ENCODE measurements around the gene TNN. TPM values are rescaled to one million over a fixed set of nuclear protein-coding genes. Genes with fewer than 3 reads are reported as not detected.
"Not testable (repeated sequence)": the region's sequence is repeated elsewhere in the genome, so short reads cannot be mapped to it uniquely, and the experiment has no call there.

Gene TNN
- total RNA-seq, 3 donors from 2014 or later, result 0.06 TPM; not detected in 2

GRCh38 chr1:175090780-175091179 lies 23.1 kb downstream of the TNN start:
- no peaks in the 10 kb centered on the region for H3K9me3 ChIP-seq
- ATAC-seq (peak; percentile 11), DNase-seq (peak in 1 of 3 donors; percentile 2)
- TF ChIP-seq CTCF (IDR thresholded peaks at IDR 0.05), result no peak
- H3K4me1 ChIP-seq (ENCODE audit: low read depth), result no peaks in the 10 kb centered on the region
- intact Hi-C loops (cut with DNase I, micrococcal nuclease), result no loop called here
- H3K36me3 ChIP-seq (ENCODE audit: low read depth), result no peaks in the 10 kb centered on the region
- H3K4me3 ChIP-seq, result no peak overlapping the region

- ATAC-seq, result no peak
- DNase-seq, result no peak
- no peak overlapping the region for H3K4me3 ChIP-seq
- TF ChIP-seq CTCF (IDR thresholded peaks at IDR 0.05), result no peak
- H3K36me3 ChIP-seq (ENCODE audit: low read depth), result no peaks in the 10 kb centered on the region
- intact Hi-C loops (cut with DNase I, micrococcal nuclease), result no loop called here
- H3K9me3 ChIP-seq, result no peaks in the 10 kb centered on the region
- no peaks in the 10 kb centered on the region for H3K4me1 ChIP-seq (ENCODE audit: low read depth)
These were observed 27.0 kb downstream of the TNN start for GRCh38 chr1:175094626-175095025.

GRCh38 chr1:175095069-175095468 lies 27.4 kb downstream of the TNN start:
- no peak for ATAC-seq
- no peaks in the 10 kb centered on the region for H3K4me1 ChIP-seq (ENCODE audit: low read depth)
- no peak overlapping the region for H3K4me3 ChIP-seq
- no peaks in the 10 kb centered on the region for H3K9me3 ChIP-seq
- DNase-seq, result no peak
- no peaks in the 10 kb centered on the region for H3K36me3 ChIP-seq (ENCODE audit: low read depth)
- intact Hi-C loops (cut with DNase I, micrococcal nuclease), result no loop called here
- no peak for TF ChIP-seq CTCF (IDR thresholded peaks at IDR 0.05)

- TF ChIP-seq CTCF (IDR thresholded peaks at IDR 0.05), result no peak
- Histone ChIP-seq H3K4me3 (no peak overlapping the region), H3K9me3 (no peaks in the 10 kb centered on the region), H3K36me3 (ENCODE audit: low read depth) (no peaks in the 10 kb centered on the region), H3K4me1 (ENCODE audit: low read depth) (no peaks in the 10 kb centered on the region)
- ATAC-seq, result peak; percentile 33
- no peak for DNase-seq
- intact Hi-C loops (cut with DNase I, micrococcal nuclease), result no loop called here
These were observed 28.5 kb downstream of the TNN start for GRCh38 chr1:175095978-175096607.

GRCh38 chr1:175097361-175097760 lies 29.7 kb downstream of the TNN start:
- Histone ChIP-seq H3K36me3 (ENCODE audit: low read depth) (no peaks in the 10 kb centered on the region), H3K9me3 (no peaks in the 10 kb centered on the region), H3K4me3 (no peak overlapping the region), H3K4me1 (ENCODE audit: low read depth) (no peaks in the 10 kb centered on the region)
- ATAC-seq (no peak), DNase-seq (no peak)
- no peak for TF ChIP-seq CTCF (IDR thresholded peaks at IDR 0.05)
- intact Hi-C loops (cut with DNase I, micrococcal nuclease), result no loop called here

- intact Hi-C loops (cut with DNase I, micrococcal nuclease), result no loop called here
- Histone ChIP-seq H3K36me3 (ENCODE audit: low read depth) (no peaks in the 10 kb centered on the region), H3K4me1 (ENCODE audit: low read depth) (no peaks in the 10 kb centered on the region), H3K9me3 (no peaks in the 10 kb centered on the region), H3K4me3 (no peak overlapping the region)
- no peak for ATAC-seq
- no peak for TF ChIP-seq CTCF (IDR thresholded peaks at IDR 0.05)
- DNase-seq, result no peak
These were observed 32.3 kb downstream of the TNN start for GRCh38 chr1:175099916-175100315.

GRCh38 chr1:175102166-175102565 lies 34.5 kb downstream of the TNN start:
- H3K9me3 ChIP-seq; H3K4me1 ChIP-seq (ENCODE audit: low read depth); ATAC-seq; H3K4me3 ChIP-seq; intact Hi-C loops (cut with DNase I, micrococcal nuclease); DNase-seq; H3K36me3 ChIP-seq (ENCODE audit: low read depth): not testable (repeated sequence)

GRCh38 chr1:175106536-175106935 lies 38.9 kb downstream of the TNN start:
- ATAC-seq; intact Hi-C loops (cut with DNase I, micrococcal nuclease): not testable (repeated sequence)

More at GRCh38 chr1:175106536-175106935, 38.9 kb downstream of the TNN start:
- not testable (repeated sequence) for H3K9me3 ChIP-seq; H3K4me1 ChIP-seq (ENCODE audit: low read depth); H3K4me3 ChIP-seq; DNase-seq; H3K36me3 ChIP-seq (ENCODE audit: low read depth)

Data from mucosa of descending colon (tissue), 3 donors.